Upper lobe of left lung (tissue), 4 donors: ENCODE results near the gene GSTM2.

Source experiments
- POLR2A ChIP-seq, 4 donors: fragments of 450-650 bp; IDR thresholded peaks; one replicate each; pipeline ENCODE4 v1.5.1; 2016 to 2017; ENCODE audit warnings: antibody characterized with exemption in 4 of 4, mild to moderate bottlenecking in 2 of 4
- POLR2AphosphoS5 ChIP-seq, 2 donors: sonication (generic); formaldehyde crosslinking; IDR thresholded peaks; one replicate each; pipeline ENCODE4 v1.5.1; 2017; ENCODE audit warnings: antibody characterized with exemption in 2 of 2
- TF ChIP-seq, protein P1 (sequence below), 6 experiments: fragments of 450-650 bp in 4 of 6; fragments of 200-600 bp in 2 of 6; sonication (generic) in 2 of 6; IDR thresholded peaks; one replicate each; pipeline ENCODE4 v1.5.1; 2016 to 2019; ENCODE audit warnings: antibody characterized with exemption in 6 of 6

DNA sequence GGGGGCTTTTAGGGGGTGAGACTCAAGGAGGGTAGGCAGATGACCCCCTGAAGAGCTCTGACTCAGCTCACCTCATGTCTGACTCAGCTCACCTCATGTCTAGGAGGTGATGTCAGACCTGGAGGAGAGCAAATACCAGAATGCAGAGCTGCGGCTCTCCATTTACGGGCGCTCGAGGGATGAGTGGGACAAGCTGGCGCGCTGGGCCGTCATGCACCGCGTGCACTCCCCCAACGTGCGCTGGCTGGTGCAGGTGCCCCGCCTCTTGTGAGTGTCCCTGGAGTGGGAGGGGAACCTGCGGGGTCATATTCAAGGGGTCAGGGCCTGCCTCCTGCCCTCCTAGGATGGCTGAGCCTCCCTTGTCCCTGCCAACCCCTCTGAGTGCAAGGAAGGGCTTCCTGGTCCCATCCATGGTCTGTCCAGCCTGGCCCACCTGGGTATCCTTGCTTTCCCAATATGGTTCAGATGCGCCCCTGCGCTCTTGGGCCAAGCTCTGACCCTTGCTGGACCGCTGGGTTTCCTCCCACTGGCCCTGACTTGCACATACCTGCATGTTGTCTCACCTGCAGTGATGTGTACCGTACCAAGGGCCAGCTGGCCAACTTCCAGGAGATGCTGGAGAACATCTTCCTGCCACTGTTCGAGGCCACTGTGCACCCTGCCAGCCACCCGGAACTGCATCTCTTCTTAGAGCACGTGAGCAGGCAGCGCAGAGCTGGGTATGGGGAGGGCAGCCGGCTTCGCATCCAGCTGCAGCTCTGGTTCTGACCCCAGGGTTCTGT is 39.1 kb upstream of the GSTM2 start:
- TF ChIP-seq, protein P1, sequence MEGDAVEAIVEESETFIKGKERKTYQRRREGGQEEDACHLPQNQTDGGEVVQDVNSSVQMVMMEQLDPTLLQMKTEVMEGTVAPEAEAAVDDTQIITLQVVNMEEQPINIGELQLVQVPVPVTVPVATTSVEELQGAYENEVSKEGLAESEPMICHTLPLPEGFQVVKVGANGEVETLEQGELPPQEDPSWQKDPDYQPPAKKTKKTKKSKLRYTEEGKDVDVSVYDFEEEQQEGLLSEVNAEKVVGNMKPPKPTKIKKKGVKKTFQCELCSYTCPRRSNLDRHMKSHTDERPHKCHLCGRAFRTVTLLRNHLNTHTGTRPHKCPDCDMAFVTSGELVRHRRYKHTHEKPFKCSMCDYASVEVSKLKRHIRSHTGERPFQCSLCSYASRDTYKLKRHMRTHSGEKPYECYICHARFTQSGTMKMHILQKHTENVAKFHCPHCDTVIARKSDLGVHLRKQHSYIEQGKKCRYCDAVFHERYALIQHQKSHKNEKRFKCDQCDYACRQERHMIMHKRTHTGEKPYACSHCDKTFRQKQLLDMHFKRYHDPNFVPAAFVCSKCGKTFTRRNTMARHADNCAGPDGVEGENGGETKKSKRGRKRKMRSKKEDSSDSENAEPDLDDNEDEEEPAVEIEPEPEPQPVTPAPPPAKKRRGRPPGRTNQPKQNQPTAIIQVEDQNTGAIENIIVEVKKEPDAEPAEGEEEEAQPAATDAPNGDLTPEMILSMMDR (IDR thresholded peaks at IDR 0.05), result no peak
- TF ChIP-seq POLR2A (IDR thresholded peaks at IDR 0.05) (no peak), POLR2AphosphoS5 (IDR thresholded peaks at IDR 0.05) (no peak)
